Endothelial cell of umbilical vein (primary cell): Measurements from ENCODE around the gene HCK. TPM values are rescaled to one million over a fixed set of nuclear protein-coding genes. Genes with fewer than 3 reads are reported as not detected.

ENCODE experiments used
- BruUV-seq: library from RNA; stranded (reverse); fragments of 400-500 nt; replicated peaks from 2 replicates; lab custom pipeline; 2021; lab: Mats Ljungman, UMichigan
- CTCF ChIA-PET: fragments of 300-600, 350-600 bp; sonication (Branson Sonifier 250); formaldehyde crosslinking; loops from one replicate; lab custom pipeline; 2021; ENCODE audit warnings: antibody characterized with exemption, inconsistent platforms; lab: Charles Lee
- POLR2A ChIA-PET: fragments of 300-600, 350-600 bp; sonication (Branson Sonifier 250); formaldehyde crosslinking; loops from one replicate; lab custom pipeline; 2021; ENCODE audit warnings: antibody characterized with exemption, inconsistent platforms; lab: Charles Lee
- DNase-seq: peaks from one replicate; pipeline ENCODE4 v3.0.0-alpha.2; 2011; ENCODE audit warnings: low read depth, low spot score
- FAIRE-seq: peaks from 2 replicates; lab custom pipeline; 2011; peaks lifted over from hg19 to GRCh38; lab: Jason Lieb, UNC
- H2AFZ ChIP-seq: 2 replicates; pipeline ENCODE4 v1.6.0; 2012; ENCODE audit warnings: low read depth, low read length, control low read depth, inconsistent platforms
- H3K27ac ChIP-seq: 2 replicates; pipeline ENCODE4 v1.5.1; 2011; ENCODE audit warnings: low read depth, mild to moderate bottlenecking, control low read depth, low read length, moderate library complexity; ENCODE audit not compliant: insufficient read depth
- H3K27me3 ChIP-seq, 2 experiments: 2 replicates each; pipeline versions ENCODE4 v1.6.0 to v1.6.1; 2011; ENCODE audit warnings: low read length in 2 of 2, mixed read lengths in 1 of 2; ENCODE audit not compliant: control insufficient read depth in 2 of 2, insufficient read depth in 2 of 2
- H3K36me3 ChIP-seq, 2 experiments: 2 replicates in 1 of 2; 3 replicates in 1 of 2; pipeline ENCODE4 v1.5.1; 2011; ENCODE audit warnings: low read length in 2 of 2, mild to moderate bottlenecking in 1 of 2, moderate library complexity in 1 of 2; ENCODE audit not compliant: control insufficient read depth in 2 of 2, insufficient read depth in 2 of 2; ENCODE audit errors: extremely low read depth in 1 of 2
- H3K4me1 ChIP-seq: 3 replicates; pipeline ENCODE4 v1.5.1; 2011; ENCODE audit warnings: mild to moderate bottlenecking, low read length; ENCODE audit not compliant: control insufficient read depth, insufficient read depth; ENCODE audit errors: extremely low read depth
- H3K4me2 ChIP-seq: 2 replicates; pipeline ENCODE4 v1.6.1; 2011; ENCODE audit warnings: low read length, control low read depth, mixed read lengths; ENCODE audit not compliant: insufficient read depth
- H3K4me3 ChIP-seq, 3 experiments: fragments of 200-600 bp in 1 of 3; sonication (generic), shearing (Covaris generic) in 1 of 3; replicated peaks in 1 of 3; 2 replicates each; pipeline ENCODE4 v1.5.1; 2011 to 2016; ENCODE audit warnings: control low read depth in 3 of 3, low read length in 3 of 3, mild to moderate bottlenecking in 2 of 3, inconsistent platforms in 1 of 3, low read depth in 1 of 3, moderate library complexity in 1 of 3; ENCODE audit not compliant: insufficient read depth in 1 of 3
- H3K79me2 ChIP-seq: 2 replicates; pipeline ENCODE4 v1.6.0; 2012; ENCODE audit warnings: low read length, inconsistent platforms; ENCODE audit not compliant: control insufficient read depth, insufficient read depth
- H3K9ac ChIP-seq: replicated peaks from 2 replicates; pipeline ENCODE3; 2011; ENCODE audit warnings: low read length, control low read depth; ENCODE audit not compliant: insufficient read depth; ENCODE audit errors: extremely low read depth
- H3K9me1 ChIP-seq: replicated peaks from 3 replicates; pipeline ENCODE4 v1.6.0; 2011; ENCODE audit warnings: mild to moderate bottlenecking, low read length; ENCODE audit not compliant: control insufficient read depth, insufficient read depth; ENCODE audit errors: extremely low read depth
- H3K9me3 ChIP-seq: replicated peaks from 2 replicates; pipeline ENCODE4 v1.5.1; 2012; ENCODE audit warnings: low read length, inconsistent platforms; ENCODE audit not compliant: control insufficient read depth, insufficient read depth
- H4K20me1 ChIP-seq: replicated peaks from 2 replicates; pipeline ENCODE3; 2011; ENCODE audit warnings: mild to moderate bottlenecking, low read length; ENCODE audit not compliant: control insufficient read depth, insufficient read depth; ENCODE audit errors: extremely low read depth
- FOS ChIP-seq: IDR thresholded peaks from 2 replicates; pipeline ENCODE4 v1.6.1; 2011; ENCODE audit warnings: mild to moderate bottlenecking, low read length, moderate library complexity, borderline replicate concordance; ENCODE audit not compliant: insufficient read depth
- GATA2 ChIP-seq: IDR thresholded peaks from 2 replicates; pipeline ENCODE4 v1.7.0; 2011; ENCODE audit warnings: low read depth, mild to moderate bottlenecking, moderate library complexity, mixed read lengths, low read length; ENCODE audit not compliant: insufficient read length, insufficient read depth
- MYC ChIP-seq: IDR thresholded peaks from one replicate; pipeline ENCODE4 v1.6.1; 2011; ENCODE audit warnings: mild to moderate bottlenecking, low read depth, low read length
- POLR2A ChIP-seq: IDR thresholded peaks from 2 replicates; pipeline ENCODE4 v1.6.1; 2012; ENCODE audit warnings: low read depth, mild to moderate bottlenecking, control low read depth, low read length
- dilution Hi-C: fragments of 300-500 bp; cut with MboI; formaldehyde crosslinking; loops from one replicate; pipeline ENCODE4 v1.15.0; 2019; ENCODE audit warnings: low sequenced_read_pairs; ENCODE audit not compliant: extremely low pct_ligation_motif_present
- intact Hi-C: fragments of 100-400 bp; cut with micrococcal nuclease; formaldehyde crosslinking; loops from one replicate; pipeline ENCODE4 v1.10.0; 2022
- polyA plus RNA-seq, 4 experiments: library from polyadenylated mRNA; depleted of rRNA in 3 of 4; stranded (reverse) in 3 of 4; unstranded in 1 of 4; fragments of >200 nt; gene quantifications; 2 replicates each; pipeline versions ENCODE4 v1.2.1 to v1.2.3, GENCODE V29; 2011 to 2012; ENCODE audit warnings: missing spikeins in 1 of 4
- total RNA-seq: library from RNA; stranded (reverse); gene quantifications from 2 replicates; pipeline ENCODE4 v1.2.3, GENCODE V29; 2021

HCK gene
- total and polyA plus RNA-seq, 2 donors (not counting 3 experiments of a cell fraction or from before 2014, with no cell fraction given) = not detected

GRCh38 chr20:32028647-32029372, 23.2 kb upstream of the HCK start:
- ChIA-PET CTCF (interaction anchor here (0.8 to 10.3 kb wide), 7 partner anchors 8 to 206 kb away, joined by 3 to 243 read pairs (median 8); partner anchors contain the start of gene PDRG1), POLR2A (no interaction called here)
- H2AFZ ChIP-seq = no peak overlapping the region
- FAIRE-seq = no peak
- H3K4me1 ChIP-seq = no peaks in the 10 kb centered on the region
- intact Hi-C loops = no loop called here
- H3K27ac ChIP-seq = no peak overlapping the region
- H3K4me2 ChIP-seq = no peak overlapping the region
- H3K9ac ChIP-seq = no peak overlapping the region
- no TSS peak for BruUV-seq
- H3K9me3 ChIP-seq = no peaks in the 10 kb centered on the region
- dilution Hi-C loops = no loop called here
- no peaks in the 10 kb centered on the region for H4K20me1 ChIP-seq
- peaks cover 0 to 5% of the 10 kb centered on the region in 2 experiments for H3K27me3 ChIP-seq
- H3K4me3 ChIP-seq = no peak overlapping the region
- H3K36me3 ChIP-seq = no peaks in the 10 kb centered on the region
- DNase-seq = no peak
- H3K79me2 ChIP-seq = no peaks in the 10 kb centered on the region
- H3K9me1 ChIP-seq = no peaks in the 10 kb centered on the region
- TF ChIP-seq GATA2 (no peak), POLR2A (no peak), MYC (no peak)

- Histone ChIP-seq H3K27ac (no peak overlapping the region), H3K36me3 (no peaks in the 10 kb centered on the region), H3K9ac (no peak overlapping the region), H3K27me3 (peaks cover 0 to 9% of the 10 kb centered on the region in 2 experiments), H4K20me1 (no peaks in the 10 kb centered on the region), H3K79me2 (no peaks in the 10 kb centered on the region), H3K9me3 (no peaks in the 10 kb centered on the region), H3K4me1 (no peaks in the 10 kb centered on the region), H3K4me2 (no peak overlapping the region), H3K9me1 (no peaks in the 10 kb centered on the region), H2AFZ (no peak overlapping the region), H3K4me3 (no peak overlapping the region)
- FAIRE-seq (no peak), DNase-seq (no peak)
- ChIA-PET CTCF (interaction anchor here (0.8 to 10.3 kb wide), 12 partner anchors 9 to 623 kb away, joined by 3 to 243 read pairs (median 8); partner anchors contain the start of gene PDRG1), POLR2A (no interaction called here)
- dilution Hi-C loops = no loop called here
- TF ChIP-seq FOS = no peak
- BruUV-seq = no TSS peak
- intact Hi-C loops = no loop called here
These were observed 22.5 kb upstream of the HCK start for GRCh38 chr20:32029561-32029960.
